ENCODE measurements around the gene TIMP1.

- TF ChIP-seq YY1 (IDR thresholded peaks at IDR 0.05; ENCODE audit: insufficient read depth, insufficient read length) (no peak), ZNF274 (IDR thresholded peaks at IDR 0.05; ENCODE audit: low read depth, low read length) (no peak), SUZ12 (IDR thresholded peaks at IDR 0.05; ENCODE audit: extremely low read depth, insufficient read depth, insufficient read length) (no peak)
Measured at GRCh38 chrX:47587091-47587891, 5.1 kb downstream of the TIMP1 start.

All from NT2/D1 (cell line).